HG03378 (cell line): Measurements from ENCODE around the gene NCLN.

Experiments used
- ATAC-seq: cut with Tn5 transposase; IDR thresholded peaks from one replicate; pipeline ENCODE4 v1.9.1; 2021; ENCODE audit warnings: mild to moderate bottlenecking, moderate library complexity; ENCODE audit not compliant: unreplicated experiment

The NCLN gene, protein sequence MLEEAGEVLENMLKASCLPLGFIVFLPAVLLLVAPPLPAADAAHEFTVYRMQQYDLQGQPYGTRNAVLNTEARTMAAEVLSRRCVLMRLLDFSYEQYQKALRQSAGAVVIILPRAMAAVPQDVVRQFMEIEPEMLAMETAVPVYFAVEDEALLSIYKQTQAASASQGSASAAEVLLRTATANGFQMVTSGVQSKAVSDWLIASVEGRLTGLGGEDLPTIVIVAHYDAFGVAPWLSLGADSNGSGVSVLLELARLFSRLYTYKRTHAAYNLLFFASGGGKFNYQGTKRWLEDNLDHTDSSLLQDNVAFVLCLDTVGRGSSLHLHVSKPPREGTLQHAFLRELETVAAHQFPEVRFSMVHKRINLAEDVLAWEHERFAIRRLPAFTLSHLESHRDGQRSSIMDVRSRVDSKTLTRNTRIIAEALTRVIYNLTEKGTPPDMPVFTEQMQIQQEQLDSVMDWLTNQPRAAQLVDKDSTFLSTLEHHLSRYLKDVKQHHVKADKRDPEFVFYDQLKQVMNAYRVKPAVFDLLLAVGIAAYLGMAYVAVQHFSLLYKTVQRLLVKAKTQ

DNA sequence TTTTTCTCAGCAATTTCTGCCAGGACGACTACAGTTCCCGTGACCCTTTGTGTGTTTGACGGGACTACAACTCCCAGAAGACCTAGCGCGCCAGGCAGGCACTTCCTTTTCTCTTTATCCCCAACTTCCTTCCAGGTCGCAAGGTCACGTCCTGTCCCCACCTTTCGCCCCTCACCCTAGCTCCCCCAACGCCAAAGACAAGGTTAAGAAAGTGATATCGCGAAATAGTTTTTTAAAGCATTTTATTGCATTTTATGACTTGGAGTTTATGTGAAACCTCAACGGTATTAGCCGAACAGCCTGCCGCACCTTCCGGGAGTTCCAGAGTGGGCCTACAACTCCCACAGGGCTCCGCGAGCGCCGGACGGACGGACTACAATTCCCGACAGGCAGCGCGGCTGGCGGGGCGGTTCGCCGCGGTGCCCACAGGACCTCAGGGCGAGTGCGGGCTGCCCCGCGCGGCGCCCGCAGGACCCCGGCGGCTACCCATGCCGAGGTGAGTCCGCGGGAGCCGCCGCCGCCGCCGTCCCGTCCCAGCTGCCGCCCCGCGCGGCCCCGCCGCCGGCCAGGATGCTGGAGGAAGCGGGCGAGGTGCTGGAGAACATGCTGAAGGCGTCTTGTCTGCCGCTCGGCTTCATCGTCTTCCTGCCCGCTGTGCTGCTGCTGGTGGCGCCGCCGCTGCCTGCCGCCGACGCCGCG is at the start of gene NCLN:
NCLN (plus strand) TSS at position 470 of the 699 bp plus-strand sequence; CDS start at position 571, 101 bp downstream.
- ATAC-seq = peak; percentile 51

DNA sequence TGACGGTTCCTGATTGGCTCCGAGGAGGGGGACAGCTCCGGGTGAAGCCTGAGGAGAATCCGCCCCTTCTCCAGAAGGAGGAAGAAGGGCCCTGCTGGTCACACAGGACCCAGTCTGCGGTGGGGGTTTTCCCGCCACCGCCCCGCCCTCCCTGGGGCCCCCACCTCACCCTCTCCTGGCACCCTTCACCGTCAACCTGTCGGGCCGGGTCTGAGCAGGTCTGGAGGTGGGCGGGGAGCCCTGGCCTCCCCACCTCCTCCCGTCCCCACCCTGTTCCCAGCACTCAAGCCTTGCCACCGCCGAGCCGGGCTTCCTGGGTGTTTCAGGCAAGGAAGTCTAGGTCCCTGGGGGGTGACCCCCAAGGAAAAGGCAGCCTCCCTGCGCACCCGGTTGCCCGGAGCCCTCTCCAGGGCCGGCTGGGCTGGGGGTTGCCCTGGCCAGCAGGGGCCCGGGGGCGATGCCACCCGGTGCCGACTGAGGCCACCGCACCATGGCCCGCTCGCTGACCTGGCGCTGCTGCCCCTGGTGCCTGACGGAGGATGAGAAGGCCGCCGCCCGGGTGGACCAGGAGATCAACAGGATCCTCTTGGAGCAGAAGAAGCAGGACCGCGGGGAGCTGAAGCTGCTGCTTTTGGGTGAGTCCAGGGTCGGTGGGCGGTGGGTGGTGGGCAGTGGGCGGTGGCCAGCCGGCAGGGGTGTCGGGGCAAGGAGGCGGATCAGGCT is 49.6 kb upstream of the NCLN start, which contains the start of gene GNA15:
GNA15 (plus strand) TSS at position 73 of the 723 bp plus-strand sequence; CDS start at position 491, 418 bp downstream.
- no peak for ATAC-seq

DNA sequence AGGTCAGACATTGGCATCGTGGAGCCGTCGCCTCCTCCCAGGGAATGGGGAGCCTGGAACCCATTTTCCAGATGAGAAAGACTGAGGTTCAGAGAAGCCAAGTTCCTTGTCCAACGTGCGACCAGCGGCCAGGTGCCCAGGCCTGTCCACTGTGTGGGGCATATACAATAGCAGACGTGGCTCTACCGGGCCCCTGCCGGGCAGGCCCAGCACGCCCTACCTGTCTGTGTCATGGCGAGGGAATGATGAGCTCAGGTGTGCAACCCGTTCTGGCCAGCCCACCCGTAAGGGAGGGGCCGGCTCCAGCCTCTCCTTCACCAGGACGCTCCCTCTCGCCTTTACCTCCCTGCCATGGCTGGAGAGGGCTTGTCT is 49.1 kb upstream of the NCLN start:
- no peak for ATAC-seq

DNA sequence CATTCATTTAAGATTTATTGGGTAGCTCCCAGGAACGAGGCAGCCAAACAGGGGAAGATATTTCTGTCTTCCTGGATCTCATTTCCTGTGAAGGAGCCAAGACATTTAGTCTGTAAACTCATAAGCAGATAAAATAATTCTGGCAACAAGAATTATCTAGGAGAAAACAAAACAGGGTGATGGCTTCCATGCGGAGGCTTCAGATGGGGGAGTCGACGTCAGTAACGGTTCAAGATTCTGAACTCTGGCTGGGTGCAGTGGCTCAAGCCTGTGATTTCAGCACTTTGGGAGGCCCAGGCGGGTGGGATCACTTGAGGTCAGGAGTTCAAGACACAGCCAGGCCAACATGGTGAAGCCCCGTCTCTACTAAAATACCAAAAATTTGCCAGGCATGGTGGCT is 48.6 kb upstream of the NCLN start:
- no peak for ATAC-seq

DNA sequence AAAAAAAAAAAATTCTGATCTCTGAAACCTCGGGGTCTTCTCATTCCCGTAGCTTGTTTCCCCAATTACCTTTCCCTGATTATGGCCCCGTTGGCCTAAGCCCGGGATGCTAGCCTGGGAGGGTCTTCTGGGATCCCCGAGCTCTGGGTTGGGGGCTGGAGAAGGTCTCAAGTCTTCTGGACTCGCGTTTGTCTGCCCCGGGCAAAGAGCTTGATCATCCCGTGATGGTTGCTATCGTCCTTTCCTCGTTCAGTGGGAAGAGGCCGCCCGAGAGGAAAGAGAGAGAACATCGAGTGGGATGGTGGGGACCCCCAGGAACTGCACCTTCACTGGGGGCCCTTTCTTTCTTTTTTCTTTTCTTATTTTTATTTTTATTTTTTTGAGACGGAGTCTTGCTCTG is 47.5 kb upstream of the NCLN start:
- ATAC-seq = no peak

DNA sequence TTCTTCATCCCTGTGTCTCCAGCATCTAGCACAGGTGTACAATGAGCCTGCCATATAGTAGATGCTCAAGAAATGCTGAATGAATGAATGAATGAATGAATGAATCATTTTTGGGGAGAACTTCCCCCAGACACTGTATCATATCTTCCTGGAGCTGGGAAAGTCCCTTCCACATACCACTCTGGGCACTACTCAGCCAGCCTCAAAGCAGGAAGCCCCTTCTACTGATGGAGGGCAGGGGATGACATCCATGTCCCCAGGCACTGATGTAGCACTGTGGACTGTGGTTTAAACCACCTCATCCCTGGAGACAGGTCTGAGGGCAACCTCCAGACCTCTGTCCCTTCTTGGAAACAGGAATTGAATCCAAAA is 45.1 kb upstream of the NCLN start:
- no peak for ATAC-seq

DNA sequence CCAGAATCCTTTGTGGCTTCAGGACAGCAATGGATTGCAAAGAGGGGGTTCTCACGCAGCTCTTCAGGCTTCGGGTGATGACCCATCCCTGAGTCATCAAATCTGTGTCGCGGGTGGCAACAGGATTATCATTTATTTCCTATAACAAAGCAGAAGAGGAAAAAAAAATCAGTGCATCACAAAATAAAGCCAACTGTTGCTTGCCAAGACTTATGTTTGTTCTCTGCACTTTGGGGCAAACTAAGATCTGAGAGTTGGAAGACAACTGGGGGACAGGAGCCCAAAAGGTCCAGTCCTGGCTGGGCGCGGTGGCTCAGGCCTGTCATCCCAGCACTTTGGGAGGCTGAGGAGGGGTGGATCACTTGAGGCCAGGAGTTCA is 43.4 kb upstream of the NCLN start:
- ATAC-seq = no peak

DNA sequence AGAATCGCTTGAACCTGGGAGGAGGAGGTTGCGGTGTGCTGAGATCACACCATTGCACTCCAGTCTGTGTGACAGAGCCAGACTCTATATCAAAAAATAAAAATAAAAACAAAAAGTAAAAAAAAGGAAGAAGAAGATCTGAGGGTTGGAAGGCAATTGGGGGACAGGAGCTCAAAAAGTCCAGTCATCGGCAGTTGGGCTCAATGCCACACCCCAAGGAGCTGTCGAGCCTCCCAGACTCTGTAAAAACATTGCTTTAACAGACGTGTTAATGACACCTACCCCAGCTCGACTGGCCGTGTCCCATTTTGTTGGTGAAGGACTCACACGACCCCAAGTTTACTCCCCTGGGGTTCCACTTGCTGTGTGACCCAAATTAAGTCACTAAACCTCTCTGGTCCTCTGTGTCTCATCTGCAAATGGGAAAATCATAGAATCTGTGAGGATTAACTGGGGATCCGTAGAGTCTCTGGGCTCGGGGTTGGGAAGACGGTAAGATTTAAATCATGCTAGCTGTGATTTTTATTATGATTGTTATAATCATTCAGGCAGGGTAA is 42.9 kb upstream of the NCLN start:
- ATAC-seq = no peak

DNA sequence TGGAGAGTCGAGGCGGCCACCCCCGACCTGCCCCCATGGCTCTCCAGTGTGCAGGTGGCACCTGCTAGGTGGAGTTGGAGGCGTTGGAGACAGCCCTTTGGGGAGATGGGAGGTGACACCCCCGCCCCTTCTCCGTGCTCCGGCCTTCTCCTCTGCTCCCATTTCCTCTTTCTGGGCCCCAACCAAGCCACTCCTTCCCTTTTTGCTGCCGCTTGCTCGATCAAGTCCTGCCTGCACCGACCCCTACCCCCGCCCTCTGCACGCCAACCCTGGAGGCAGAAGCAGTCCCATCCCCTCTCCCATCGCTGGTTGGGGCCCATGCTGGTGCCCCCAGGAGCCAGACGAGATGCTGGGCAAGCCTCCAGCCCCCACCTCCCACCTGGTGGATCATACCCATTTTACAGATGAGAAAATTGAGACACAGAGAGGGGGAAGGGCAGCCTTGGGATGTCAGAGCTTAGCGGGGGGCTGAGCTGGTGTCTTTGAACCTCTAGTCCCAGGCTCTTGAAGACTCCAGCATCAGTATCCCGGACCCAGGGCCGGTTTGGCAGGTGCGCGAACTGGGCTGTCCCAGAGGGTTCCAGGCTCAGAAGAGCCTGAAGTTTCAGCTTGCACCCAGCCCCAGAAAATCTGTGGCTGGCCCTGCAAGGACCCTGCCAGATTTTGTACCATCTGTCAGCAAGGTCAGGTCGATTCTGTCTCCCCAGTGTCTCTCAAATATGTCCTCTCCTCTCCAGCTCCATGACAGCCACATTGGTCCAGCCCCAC is 39.6 kb upstream of the NCLN start:
- ATAC-seq = no peak

DNA sequence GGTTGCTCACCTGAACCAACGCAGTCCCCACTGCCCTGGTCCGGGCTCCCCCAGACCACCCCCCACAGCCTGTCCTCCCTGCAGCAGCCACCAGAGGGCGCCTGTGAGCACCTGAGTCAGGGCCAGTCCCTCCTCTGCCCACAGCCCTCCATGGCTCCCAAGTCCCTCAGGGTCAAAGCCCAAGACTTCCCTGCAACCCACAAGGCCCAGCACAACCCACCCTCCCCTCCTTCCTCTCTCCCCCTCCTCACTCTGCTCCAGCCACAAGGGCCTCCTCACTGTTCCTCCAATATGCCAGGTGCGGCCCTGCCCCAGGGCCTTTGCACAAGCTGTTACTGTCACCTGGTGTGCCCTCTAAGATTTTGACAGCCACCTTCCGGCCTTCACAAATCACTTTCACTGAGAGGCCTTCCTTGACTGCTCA is 39.0 kb upstream of the NCLN start:
- ATAC-seq = no peak

DNA sequence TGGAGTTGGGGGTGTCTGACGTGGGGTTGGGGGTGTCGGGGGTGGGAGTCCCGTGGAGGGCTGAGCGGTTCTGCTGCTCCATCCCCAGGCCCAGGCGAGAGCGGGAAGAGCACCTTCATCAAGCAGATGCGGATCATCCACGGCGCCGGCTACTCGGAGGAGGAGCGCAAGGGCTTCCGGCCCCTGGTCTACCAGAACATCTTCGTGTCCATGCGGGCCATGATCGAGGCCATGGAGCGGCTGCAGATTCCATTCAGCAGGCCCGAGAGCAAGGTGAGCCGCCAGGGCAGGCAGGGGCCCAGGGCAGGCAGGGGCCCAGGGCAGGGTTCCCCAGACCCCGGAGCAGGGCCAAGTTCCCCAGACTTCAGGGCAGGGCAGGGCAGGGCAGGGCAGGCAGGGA is 37.2 kb upstream of the NCLN start:
- ATAC-seq = no peak

DNA sequence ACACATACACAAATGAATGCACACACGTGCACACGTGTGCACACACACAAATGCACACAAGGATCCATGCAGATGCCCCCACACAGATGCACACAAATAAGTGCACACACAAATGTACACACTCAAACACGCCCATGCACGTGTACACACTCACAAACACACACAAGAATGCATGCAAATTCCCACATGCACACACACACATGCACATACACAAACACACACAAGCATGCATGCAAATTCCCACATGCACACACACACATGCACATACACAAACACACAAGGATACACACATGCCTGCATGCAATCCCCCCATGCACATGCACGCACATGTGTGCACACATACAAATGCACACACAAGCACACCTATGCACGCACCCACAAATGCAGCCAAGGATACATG is 36.6 kb upstream of the NCLN start:
- ATAC-seq = no peak

DNA sequence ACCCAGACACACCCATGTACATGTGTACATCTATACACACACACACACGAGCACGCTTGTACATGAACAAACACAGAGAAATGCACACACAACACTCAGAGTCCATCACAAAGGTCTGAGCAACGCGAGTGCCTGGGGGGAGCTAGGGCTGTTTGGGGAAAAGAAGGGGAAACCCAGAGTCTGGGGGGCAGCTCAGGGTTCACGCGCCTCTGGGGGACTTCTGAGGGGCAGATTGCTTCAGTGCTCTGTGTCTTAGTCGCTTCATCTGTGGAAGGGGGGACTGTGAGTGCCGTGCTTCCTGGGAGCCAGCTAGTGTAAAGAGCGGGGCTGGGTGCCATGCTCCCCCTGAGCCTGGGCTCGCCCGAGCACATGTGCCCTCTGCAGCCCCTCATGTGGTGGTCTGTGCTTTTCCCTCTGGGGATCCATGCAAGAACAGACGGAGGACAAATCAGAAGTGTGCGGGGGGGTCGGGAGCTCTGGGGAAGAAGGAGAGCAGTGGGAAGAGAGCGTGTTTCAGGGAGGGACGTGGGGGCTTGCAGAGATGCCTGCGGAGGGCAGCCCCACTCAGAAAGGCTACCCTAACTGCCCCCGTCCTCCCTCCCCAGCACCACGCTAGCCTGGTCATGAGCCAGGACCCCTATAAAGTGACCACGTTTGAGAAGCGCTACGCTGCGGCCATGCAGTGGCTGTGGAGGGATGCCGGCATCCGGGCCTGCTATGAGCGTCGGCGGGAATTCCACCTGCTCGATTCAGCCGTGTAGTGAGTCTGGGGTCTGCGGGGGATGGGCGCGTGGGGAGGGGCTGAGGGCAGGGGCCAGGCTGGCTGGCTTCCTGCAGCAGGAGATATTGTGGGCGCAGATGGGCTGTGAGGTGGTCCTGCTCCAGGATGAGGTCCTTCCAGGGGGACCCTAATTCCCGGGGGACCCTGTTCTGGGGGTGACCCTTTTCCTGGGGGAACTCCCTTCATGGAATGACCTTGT is 35.9 kb upstream of the NCLN start:
- ATAC-seq = no peak

DNA sequence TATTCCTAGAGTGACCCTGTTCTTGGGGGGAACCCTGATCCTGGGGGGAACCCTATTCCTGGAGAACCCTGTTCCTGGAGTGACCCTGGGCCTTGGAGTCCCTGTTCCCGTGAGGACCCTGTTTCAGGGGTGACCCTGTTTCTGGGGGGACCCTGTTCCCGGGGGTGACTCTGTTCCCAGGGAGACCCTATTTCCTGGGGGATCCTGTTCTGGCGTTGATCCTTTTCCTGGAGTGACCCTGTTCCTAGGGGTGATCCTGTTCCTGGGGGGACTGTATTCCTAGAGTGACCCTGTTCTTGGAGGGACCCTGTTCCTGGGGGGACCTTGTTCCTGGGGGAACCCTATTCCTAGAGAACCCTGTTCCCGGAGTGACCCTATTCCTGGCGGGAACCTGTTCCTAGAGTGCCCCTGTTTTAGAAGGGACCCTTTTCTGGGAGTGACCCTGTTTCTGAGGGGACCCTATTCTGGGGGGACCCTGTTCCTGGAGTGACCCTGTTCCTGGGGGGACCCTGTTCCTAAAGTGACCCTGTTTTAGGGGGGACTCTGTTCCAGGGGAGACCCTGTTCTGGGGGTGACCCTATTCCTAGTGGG is 34.9 kb upstream of the NCLN start:
- no peak for ATAC-seq

DNA sequence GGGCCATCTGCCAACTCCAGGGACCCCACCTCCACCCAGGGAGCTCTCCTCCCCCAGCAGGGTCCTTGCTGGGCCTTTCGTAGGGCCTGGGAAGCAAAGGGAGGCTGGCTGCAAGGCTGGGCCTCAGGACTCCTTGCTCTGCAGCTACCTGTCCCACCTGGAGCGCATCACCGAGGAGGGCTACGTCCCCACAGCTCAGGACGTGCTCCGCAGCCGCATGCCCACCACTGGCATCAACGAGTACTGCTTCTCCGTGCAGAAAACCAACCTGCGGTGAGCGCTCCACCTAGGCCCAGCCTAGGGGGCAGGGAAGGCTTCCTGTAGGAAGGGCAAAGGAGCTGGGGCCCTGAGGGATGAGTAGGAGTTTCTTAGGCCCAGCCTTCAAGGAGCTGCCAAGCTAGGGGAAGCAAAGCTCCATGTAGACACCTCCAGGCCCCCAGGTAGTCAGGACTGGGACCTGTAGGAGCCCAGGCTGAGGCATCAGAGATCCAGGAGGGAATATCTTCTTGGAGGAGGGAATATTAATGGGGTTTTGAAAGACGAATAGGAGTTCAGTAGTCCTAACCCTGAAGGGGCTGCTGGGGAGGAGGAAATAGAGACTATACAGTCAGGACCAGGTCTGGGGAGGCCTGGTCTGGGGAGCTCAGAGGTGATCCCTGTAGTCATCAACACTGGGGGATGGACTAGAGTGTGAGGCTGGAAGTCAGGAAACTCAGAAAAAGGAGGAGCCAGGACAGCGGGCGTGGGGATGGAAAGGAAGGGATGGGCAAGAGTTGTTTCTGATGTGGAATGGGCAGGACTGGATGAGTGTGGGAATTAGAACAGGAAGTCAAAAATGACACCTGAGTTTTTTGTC is 33.9 kb upstream of the NCLN start:
- no peak for ATAC-seq

DNA sequence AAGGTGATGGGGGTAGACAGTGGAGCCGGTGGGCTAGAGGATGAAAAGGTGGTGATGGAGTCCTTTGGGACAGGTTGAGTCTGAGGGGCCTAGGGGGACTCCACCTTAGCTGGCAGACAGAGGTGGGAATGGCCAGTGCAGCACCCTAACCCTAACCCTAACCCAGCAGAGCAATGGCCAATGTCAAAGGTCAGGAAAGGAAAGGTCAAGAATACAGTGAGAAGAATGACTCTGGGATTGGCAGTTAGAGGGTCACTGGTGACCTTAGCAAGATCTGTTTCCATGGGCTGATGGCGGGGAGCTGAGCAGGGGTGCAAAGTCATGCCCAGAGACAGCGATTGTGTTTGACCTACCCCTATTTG is 33.3 kb upstream of the NCLN start:
- no peak for ATAC-seq

DNA sequence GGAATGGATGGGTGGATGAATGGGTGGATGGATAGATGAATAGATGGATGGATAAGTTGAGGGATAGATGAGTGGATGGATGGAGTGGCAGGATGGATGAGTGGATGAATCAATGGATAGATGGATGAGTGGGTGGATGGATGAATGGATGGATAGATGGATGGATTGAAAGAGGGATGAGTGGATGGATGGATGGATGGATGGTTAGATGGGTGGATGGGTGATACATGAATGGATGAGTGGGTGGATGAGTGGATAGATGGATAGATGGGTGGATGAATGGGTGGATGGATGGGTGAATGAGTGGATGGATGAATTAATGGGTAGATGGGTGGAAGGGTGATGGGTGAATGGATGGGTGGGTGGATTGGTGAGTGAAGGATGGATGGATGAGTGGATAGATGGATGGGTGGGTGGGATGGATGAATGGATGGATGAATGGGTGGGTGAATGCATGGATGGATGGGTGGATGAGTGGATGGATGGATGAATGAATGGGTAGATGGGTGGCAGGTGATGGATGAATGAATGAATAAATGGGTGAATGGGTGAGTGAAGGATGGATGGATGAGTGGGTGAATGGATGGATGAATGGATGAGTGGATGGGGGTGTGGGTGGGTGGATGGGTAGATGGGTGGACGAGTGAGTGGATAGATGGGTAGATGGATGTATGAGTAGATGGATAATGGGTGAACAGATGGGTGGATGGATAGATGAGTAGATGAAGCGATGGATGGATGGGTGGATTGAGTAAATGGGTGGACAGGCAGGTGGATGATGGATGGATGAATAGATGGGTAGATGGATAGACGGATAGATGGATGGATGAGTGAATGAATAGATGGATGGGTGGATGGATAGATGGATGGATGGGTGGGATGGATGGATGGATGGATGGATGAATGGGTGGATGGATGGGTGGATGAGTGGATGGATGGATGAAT is 32.2 kb upstream of the NCLN start:
- ATAC-seq = no peak
